ENCODE measurements around the gene TNP2.
"Not testable (repeated sequence)": the region's sequence is repeated elsewhere in the genome, so short reads cannot be mapped to it uniquely, and the experiment has no call there.

The TNP2 gene

DNA sequence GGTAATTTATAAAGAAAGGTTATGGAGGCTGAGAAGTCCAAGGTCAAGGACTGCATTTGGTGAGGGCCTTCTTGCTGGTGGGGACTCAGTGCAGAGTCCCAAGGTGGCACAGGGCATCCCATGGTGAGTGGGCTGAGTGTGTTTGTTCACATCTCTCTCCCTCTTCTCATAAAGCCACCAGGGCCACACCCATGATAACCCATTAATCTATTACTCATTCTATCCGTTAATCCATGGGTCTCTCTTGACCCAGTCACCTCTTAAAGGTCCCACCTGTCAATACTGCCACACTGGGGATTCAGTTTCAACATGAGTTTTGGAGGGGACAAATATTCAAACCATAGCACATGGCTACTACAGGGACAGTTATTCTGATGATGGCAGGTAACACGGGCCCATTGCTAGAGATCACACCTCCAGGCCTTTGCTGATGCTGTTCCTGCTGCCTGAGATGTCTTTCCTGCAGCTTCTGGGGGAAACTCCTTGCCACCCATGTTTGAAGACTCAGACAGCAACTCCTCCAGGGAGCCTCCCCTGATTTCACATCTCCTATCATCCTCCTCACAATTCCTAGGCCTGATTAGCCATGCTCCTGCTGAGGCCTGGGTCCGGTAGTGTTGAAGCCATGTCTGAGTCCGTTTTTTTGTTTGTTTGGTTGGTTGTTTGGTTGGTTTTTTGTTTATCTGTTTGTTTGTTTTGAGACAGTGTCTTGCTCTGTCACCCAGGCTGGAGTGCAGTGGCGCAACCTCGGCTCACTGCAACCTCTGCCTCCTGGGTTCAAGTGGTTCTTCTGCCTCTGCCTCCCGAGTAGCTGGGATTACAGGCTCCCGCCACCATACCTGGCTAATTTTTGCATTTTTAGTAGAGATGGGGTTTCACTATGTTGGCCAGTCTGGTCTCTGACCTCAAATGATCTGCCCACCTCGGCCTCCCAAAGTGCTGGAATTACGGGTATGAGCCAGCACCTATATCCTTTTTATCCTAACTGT is 29.2 kb downstream of the TNP2 start:
- no peak for DNase-seq

GRCh38 chr16:11238272-11239202 is 30.6 kb downstream of the TNP2 start:
- DNase-seq: no peak

- peak; percentile 81 to 94 (median 90) for DNase-seq
Observed at GRCh38 chr16:11236461-11237254, 32.5 kb downstream of the TNP2 start.

DNA sequence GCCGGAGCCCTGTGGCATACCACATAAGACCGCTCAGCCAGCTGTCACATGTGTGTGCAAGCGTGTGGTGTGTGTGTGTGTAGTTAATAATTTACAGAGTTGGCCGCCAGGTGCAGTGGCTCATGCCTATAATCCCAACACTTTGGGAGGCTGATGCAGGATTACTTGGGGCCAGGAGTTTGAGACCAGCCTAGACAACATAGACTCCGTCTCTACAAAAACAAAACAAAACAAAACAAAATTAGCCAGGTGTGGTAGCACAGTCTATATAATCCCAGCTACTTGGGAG is 33.5 kb downstream of the TNP2 start:
- DNase-seq: no peak

- peak; percentile 17 to 70 (median 44) for DNase-seq
Observed at GRCh38 chr16:11234884-11235702, 34.0 kb downstream of the TNP2 start.

- DNase-seq: peak in 1 of 4 experiments; percentile 15
Observed at GRCh38 chr16:11233727-11234376, 35.3 kb downstream of the TNP2 start.

DNA sequence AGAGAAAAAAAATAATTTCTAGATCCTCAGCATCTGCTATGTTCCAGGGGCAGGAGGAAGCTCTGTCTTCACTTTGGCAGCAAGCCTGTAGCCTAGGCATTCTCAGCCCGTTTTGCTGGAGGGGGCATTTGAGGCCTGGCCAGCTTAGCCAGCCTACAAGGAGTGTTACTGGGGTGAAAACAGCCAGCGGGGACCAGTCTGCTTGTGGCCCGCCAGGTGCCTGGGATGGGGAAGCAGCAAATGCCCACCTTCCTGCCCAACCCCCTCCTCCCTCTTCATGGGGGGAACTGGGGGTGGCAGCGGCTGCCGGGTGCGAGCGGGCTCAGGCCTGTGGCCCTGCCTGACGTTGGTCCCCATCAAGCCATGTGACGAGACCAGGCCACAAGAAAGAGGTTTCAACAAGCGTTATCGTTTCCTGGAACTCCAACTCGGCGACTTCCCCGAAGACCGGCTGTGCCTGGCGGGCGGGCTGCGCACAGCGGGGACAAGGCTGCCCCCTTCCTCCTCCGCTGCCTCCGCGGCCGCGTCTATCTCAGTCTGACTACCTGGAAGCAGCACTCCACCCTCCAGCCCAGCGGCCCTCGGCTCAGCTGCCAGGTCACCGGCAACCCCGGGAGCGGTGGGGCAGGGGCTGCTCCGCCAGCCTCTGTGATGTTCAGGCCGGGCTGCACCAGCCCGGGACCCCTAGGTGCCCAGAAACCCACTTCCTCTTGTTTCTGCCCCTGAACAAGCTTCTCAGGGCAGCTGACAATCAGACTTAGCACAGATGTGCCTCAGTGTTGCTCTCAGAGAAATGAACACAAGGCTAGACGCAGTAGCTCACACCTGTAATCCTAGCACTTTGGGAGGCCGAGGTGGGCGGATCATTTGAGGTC is 36.0 kb downstream of the TNP2 start:
- DNase-seq: peak in 3 of 4 experiments; percentile 19 to 54 (median 47)

DNA sequence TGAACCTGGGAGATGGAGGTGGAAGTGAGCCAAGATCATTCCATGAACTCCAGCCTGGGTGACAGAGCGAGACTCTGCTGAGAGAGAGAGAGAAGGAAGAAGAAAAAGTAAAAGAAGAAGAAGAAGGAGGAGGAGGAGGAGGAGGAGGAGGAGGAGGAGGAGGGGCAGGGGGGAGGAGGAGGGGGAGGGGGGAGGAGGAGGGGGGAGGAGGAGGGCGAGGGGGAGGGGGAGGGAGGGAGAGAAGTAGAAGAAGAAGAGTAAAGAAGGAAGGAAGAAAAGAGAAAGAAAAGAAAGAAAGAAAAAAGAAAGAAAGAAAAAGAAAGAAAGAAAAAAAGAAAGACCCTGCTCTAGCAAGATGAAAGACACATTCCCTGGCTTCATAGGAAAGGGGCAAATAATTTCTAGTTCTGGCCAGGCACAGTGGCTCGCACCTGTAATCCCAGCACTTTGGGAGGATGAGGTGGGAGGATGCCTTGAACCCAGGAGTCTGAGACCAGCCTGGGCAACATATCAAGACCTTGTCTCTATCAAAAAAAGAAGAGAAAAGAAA is 36.7 kb downstream of the TNP2 start:
- DNase-seq: no peak

DNA sequence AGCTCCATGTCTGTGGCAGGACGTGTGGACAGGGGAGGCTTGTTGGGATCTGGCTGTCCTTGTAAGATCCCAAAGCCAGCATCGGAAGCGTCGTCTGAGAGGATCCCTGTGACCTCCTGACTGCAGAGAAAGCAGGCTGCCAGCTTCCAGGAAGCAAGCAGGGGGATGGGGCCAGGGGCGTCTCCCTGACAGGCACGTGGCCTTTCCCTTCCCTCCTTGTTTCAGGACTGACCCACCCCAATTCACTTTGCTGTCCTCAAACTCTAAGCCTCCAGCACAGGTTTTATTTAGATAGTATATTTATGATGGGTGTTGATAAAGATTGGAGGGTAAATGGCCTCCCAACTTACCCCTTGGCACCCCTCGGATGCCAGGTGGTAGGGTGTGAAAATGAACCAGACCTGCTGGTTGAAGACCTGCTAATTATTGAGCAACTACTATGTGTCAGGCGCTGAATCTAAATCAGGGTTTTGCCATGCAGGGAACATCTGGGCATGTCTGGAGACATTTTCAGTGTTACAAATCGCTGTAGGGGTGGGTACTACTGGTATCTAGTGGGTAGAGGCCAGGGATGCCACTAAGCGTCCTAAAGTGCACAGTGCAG is 37.7 kb downstream of the TNP2 start:
- no peak for DNase-seq

GRCh38 chr16:11229906-11230305 is 39.2 kb downstream of the TNP2 start:
- DNase-seq: no peak

- no peak for DNase-seq
Observed at GRCh38 chr16:11229432-11229831, 39.7 kb downstream of the TNP2 start.

GRCh38 chr16:11225677-11226549 is 43.2 kb downstream of the TNP2 start:
- DNase-seq: no peak

- DNase-seq: peak in 2 of 4 experiments; percentile 16 to 40
Observed at GRCh38 chr16:11224894-11225676, 44.0 kb downstream of the TNP2 start.

DNA sequence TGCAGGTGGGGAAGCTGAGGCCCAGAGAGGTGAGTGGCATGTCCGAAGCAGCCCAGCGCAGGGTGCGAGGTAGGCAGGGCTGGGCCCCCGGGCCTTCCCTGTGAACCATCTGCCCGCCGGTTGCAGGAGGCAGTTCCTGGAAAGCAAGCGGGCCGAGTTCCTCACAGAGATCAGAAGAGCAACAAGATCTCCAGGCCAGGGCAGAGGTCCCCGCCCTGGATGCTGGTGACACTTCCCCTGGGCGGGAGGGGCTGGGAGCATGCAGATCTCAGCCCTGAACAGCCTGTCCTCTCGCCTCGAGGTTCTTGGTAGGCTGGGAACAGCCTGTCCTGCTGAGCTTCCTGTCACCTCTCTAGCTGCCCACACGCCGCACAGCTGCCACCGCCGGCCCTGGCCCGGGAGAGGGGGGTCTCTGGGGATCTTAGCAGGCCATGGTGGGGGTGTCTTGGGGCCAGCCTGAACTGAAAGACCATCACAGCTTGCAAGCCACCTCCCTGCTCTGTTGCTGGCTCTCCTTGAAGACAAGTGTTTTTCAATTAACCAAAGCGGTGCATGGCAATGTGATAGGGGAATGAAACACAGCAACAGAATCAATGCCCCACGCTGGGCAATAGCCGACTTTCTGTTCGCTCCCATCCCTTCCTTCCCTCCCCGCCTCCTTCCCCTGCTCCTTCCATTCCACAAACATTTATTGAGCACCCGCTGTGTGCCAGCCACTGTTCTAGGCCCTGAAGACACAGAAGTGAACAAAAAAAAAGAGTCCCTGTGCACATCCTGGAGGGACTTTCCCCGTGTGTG is 44.8 kb downstream of the TNP2 start:
- DNase-seq: peak; percentile 88 to 93 (median 93)

DNA sequence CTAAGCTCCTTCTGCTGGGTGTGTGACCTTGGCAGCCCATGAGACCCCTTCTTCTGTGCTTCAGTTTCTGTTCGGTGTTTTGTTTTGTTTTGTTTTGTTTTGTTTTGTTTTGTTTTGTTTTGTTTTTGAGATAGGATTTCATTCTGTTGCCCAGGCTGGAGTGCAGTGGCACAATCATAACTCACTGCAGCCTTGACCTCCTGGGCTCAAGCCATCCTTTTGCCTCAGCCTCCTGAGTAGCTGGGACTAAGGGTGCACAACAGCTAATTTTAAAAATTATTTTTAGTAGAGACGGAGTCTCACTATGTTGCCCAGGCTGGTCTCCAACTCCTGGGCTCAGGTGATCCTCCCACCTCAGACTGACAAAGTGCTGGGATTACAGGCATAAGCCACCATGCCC is 48.6 kb downstream of the TNP2 start:
- DNase-seq: not testable (repeated sequence)

DNA sequence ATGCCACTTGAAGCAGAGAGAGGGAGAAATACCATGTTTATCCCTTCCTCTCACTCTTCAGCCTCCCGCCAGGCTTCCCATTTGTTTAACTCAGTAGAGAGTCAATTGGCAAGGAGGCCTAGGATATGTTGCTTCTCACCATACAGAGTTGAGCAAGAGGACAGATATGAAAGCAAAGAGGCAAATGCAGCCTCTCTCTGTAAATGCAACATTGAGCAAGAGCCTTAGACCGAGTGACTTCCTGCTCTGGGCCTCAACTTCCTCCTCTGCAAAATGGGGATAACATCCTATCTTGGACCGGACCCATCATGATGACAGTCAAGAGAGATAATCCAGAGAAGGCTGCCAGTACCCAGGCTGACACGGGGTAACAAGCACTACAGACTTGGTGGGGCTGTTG is 49.9 kb downstream of the TNP2 start:
- DNase-seq: peak; percentile 44 to 80 (median 72)

DNA sequence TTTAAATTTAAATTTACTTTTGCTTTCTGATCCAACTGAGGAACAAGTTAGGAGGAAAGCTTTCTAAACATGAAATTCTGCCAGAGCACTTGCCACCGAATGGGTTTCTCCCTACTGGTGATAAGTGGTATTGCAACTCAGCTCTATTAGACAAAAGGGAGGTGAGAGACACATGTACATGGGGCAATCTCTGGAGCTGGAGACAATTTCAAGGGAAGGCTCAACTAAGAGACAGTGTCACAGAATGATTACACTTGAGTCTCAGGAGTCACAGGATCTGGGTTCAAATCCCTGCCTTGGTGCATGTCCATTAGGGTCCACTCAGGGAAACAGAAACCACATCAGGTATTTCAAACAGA is 50.5 kb downstream of the TNP2 start:
- DNase-seq: no peak

All from suppressor macrophage (primary cell).